Measurements from ENCODE around the gene UTP4. TPM values are rescaled to one million over a fixed set of nuclear protein-coding genes. Genes with fewer than 3 reads are reported as not detected.

The UTP4 gene
- total and polyA plus RNA-seq, 12 donors = 8.8 to 51.2 (median 24.0) TPM

DNA sequence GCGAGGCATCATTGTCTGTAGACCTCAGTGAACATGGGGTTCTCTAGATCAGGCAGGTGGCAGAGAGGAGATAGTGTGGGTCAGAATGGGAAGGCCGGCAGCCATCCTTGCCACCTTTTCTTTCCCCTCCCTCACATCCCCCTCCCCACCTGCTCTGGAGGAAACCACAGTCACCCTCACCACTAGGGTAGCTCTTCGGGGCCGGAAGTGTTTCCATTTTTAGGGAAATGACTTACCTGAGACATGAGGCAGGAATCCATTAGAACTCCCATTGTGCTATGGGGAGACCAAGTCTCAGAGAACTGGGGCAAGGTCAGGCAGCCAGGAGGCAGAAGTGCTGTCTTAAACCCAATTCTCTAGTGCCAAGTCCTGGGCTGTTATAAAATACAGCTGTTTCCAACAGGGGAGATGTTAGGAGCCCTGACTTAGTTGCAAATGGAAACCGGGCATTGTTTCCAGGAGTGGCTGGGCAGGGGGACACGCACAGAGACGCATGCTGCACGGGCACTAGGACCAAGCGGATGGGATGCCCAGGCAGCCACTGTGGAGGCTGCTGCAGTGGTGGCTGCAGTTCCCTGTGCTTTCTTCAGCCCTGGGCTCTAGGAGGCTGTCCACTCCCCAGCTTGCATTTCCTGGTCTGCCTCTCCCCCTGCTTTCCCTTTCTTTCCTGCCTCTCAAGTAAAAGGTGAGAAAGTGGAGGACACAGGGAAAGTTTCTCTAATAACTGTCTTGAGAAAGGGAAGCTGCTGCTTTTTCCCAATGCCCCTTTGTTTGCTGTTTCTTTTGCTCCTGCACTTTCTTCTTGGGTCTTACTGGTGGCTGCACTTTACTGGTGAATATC is 24.2 kb upstream of the UTP4 start:
- Histone ChIP-seq H3K4me3 (no peak overlapping the region), H3K27me3 (peaks cover 8% of the 10 kb centered on the region), H3K36me3 (replicated peaks in 1 of 2) (peaks cover 0 to 8% of the 10 kb centered on the region in 2 donors), H3K9me3 (replicated peaks in 1 of 3) (no peaks in the 10 kb centered on the region), H3K4me1 (replicated peaks in 1 of 2) (peaks cover 14 to 22% of the 10 kb centered on the region in 2 donors), H3K27ac (no peak overlapping the region)
- intact Hi-C loops (cut with DNase I) = loop anchor here in 1 of 2 donors (10.0 kb wide), 1 partner anchor 203 kb away; no protein-coding TSS in a partner anchor
- no peak for TF ChIP-seq POLR2A (IDR thresholded peaks at IDR 0.05)
- TF ChIP-seq, protein P1, sequence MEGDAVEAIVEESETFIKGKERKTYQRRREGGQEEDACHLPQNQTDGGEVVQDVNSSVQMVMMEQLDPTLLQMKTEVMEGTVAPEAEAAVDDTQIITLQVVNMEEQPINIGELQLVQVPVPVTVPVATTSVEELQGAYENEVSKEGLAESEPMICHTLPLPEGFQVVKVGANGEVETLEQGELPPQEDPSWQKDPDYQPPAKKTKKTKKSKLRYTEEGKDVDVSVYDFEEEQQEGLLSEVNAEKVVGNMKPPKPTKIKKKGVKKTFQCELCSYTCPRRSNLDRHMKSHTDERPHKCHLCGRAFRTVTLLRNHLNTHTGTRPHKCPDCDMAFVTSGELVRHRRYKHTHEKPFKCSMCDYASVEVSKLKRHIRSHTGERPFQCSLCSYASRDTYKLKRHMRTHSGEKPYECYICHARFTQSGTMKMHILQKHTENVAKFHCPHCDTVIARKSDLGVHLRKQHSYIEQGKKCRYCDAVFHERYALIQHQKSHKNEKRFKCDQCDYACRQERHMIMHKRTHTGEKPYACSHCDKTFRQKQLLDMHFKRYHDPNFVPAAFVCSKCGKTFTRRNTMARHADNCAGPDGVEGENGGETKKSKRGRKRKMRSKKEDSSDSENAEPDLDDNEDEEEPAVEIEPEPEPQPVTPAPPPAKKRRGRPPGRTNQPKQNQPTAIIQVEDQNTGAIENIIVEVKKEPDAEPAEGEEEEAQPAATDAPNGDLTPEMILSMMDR (IDR thresholded peaks at IDR 0.05) = no peak
- DNase-seq = no peak
- WGBS, 4 donors = 65 to 85% (median 74%) methylated on average over 8 to 9 of the region's 9 CpGs

DNA sequence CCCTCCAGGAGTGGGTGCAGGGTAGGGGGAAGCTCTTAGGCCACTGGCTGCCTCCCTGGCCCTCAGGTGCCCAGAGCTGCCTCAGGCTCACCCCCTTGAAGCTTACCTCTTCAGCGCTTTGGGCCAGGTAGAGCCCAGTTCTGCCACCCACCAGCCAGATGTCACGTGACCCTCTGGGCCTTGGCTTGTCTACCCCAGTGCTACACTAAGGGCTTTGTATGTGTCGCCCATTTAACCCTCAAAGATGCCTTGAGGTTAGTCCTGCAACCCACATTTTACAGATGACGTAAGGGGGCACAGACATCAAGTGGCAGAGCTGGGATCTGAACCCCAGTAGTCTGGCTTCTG is 23.6 kb upstream of the UTP4 start:
- no peak for DNase-seq
- TF ChIP-seq POLR2A (IDR thresholded peaks at IDR 0.05) = no peak
- TF ChIP-seq, protein P1 (IDR thresholded peaks at IDR 0.05) = no peak
- Histone ChIP-seq H3K27ac (no peak overlapping the region), H3K4me3 (no peak overlapping the region), H3K36me3 (replicated peaks in 1 of 2) (peaks cover 0 to 8% of the 10 kb centered on the region in 2 donors), H3K9me3 (replicated peaks in 1 of 3) (no peaks in the 10 kb centered on the region), H3K4me1 (replicated peaks in 1 of 2) (peaks cover 14 to 22% of the 10 kb centered on the region in 2 donors), H3K27me3 (peaks cover 8% of the 10 kb centered on the region)
- WGBS, 4 donors = 83 to 100% (median 94%) methylated on average over 2 to 4 of the region's 4 CpGs
- intact Hi-C loops (cut with DNase I) = loop anchor here in 1 of 2 donors (10.0 kb wide), 1 partner anchor 204 kb away; no protein-coding TSS in a partner anchor

DNA sequence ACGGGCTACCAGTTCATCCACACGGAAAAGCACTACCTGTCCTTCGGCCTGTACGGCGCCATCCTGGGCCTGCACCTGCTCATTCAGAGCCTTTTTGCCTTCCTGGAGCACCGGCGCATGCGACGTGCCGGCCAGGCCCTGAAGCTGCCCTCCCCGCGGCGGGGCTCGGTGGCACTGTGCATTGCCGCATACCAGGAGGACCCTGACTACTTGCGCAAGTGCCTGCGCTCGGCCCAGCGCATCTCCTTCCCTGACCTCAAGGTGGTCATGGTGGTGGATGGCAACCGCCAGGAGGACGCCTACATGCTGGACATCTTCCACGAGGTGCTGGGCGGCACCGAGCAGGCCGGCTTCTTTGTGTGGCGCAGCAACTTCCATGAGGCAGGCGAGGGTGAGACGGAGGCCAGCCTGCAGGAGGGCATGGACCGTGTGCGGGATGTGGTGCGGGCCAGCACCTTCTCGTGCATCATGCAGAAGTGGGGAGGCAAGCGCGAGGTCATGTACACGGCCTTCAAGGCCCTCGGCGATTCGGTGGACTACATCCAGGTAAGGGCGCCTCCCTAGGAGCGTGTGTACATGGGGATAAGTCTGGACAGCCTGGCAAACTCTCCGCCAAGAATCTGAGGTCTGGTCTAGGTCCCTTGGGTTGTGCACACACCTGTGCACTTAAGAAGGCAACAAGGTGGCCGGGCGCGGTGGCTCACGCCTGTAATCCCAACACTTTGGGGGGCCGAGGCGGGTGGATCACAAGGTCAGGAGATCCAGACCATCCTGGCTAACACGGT is 22.8 kb upstream of the UTP4 start:
- intact Hi-C loops (cut with DNase I) = loop anchor here in 1 of 2 donors (10.0 kb wide), 1 partner anchor 205 kb away; no protein-coding TSS in a partner anchor
- no peak for TF ChIP-seq POLR2A (IDR thresholded peaks at IDR 0.05)
- TF ChIP-seq, protein P1 (IDR thresholded peaks at IDR 0.05) = no peak
- Histone ChIP-seq H3K27me3 (peaks cover 8% of the 10 kb centered on the region), H3K9me3 (replicated peaks in 1 of 3) (no peaks in the 10 kb centered on the region), H3K4me3 (no peak overlapping the region), H3K4me1 (replicated peaks in 1 of 2) (peaks cover 14 to 22% of the 10 kb centered on the region in 2 donors), H3K36me3 (replicated peaks in 1 of 2) (peaks cover 0 to 15% of the 10 kb centered on the region in 2 donors), H3K27ac (no peak overlapping the region)
- 94 to 98% (median 96%) methylated on average over 28 to 48 of the region's 48 CpGs for WGBS, 4 donors
- DNase-seq = no peak

DNA sequence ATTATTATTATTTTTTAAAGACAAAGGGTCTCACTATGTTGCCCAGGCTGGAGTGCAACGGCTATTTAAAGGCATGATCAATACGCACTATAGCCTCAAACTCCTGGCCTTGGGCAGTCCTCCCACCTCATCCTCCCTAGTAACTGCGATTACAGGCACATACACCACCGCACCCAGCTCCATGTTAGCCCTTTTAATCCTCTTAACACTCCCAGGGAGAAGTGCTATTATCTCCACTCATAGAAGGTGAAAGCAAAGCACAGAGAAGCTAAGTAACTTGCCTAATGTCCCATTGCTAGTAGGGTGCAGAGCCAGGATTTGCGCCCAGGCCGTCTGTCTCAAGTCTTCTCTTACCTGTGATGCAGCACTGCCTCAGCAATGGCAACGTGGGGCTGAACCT is 22.0 kb upstream of the UTP4 start:
- peaks cover 8% of the 10 kb centered on the region for H3K27me3 ChIP-seq
- H3K4me3 ChIP-seq = no peak overlapping the region
- peaks cover 0 to 20% of the 10 kb centered on the region in 2 donors for H3K36me3 ChIP-seq (replicated peaks in 1 of 2)
- intact Hi-C loops (cut with DNase I) = no loop called here
- no peak for DNase-seq
- TF ChIP-seq, protein P1 (IDR thresholded peaks at IDR 0.05) = no peak
- TF ChIP-seq POLR2A (IDR thresholded peaks at IDR 0.05) = no peak
- peaks cover 14 to 21% of the 10 kb centered on the region in 2 donors for H3K4me1 ChIP-seq (replicated peaks in 1 of 2)
- no peaks in the 10 kb centered on the region for H3K9me3 ChIP-seq (replicated peaks in 1 of 3)
- H3K27ac ChIP-seq = no peak overlapping the region
- WGBS, 4 donors = 91 to 96% (median 94%) methylated on average over 7 of the region's 7 CpGs

Measured in adrenal gland (tissue), 12 donors.